HepG2 (cell line): ENCODE results near the gene AZI2. TPM values are rescaled to one million over a fixed set of nuclear protein-coding genes. Genes with fewer than 3 reads are reported as not detected.

Experiments used
- ADNP ChIP-seq: sonication (generic); formaldehyde crosslinking; IDR thresholded peaks from 2 replicates; pipeline ENCODE4 v1.4.0; 2020; ENCODE audit warnings: missing genetic modification reagents
- CENPX ChIP-seq: sonication (generic); formaldehyde crosslinking; IDR thresholded peaks from 2 replicates; pipeline ENCODE4 v1.9.0; 2021; ENCODE audit warnings: mild to moderate bottlenecking, missing genetic modification reagents, moderate library complexity
- FOXJ3 ChIP-seq: sonication (generic); formaldehyde crosslinking; IDR thresholded peaks from 2 replicates; pipeline ENCODE4 v1.4.0; 2020; ENCODE audit warnings: missing genetic modification reagents, mild to moderate bottlenecking, borderline replicate concordance
- GLI4 ChIP-seq: sonication (generic); formaldehyde crosslinking; IDR thresholded peaks from 2 replicates; pipeline ENCODE4 v1.5.1; 2020; ENCODE audit warnings: missing genetic modification reagents, mild to moderate bottlenecking, moderate library complexity, borderline replicate concordance
- LRRFIP1 ChIP-seq: sonication (generic); formaldehyde crosslinking; conservative IDR thresholded peaks from 2 replicates; pipeline ENCODE4 v1.4.0; 2020; ENCODE audit warnings: missing genetic modification reagents
- MAFF ChIP-seq: IDR thresholded peaks from 2 replicates; pipeline ENCODE4 v1.6.1; 2011; ENCODE audit warnings: low read depth, low read length, improper control_type of control experiment
- MTERF4 ChIP-seq: sonication (generic); formaldehyde crosslinking; IDR thresholded peaks from 2 replicates; pipeline ENCODE4 v1.8.0; 2023; ENCODE audit warnings: mild to moderate bottlenecking, missing genetic modification reagents
- NFKB2 ChIP-seq: sonication (generic); formaldehyde crosslinking; IDR thresholded peaks from 2 replicates; pipeline ENCODE4 v1.4.0; 2020; ENCODE audit warnings: missing genetic modification reagents, borderline replicate concordance
- RBM22 ChIP-seq: fragments of 200-400 bp; formaldehyde crosslinking; optimal IDR thresholded peaks from 2 replicates; pipeline ENCODE3; 2017; ENCODE audit warnings: mild to moderate bottlenecking, low read length, moderate library complexity
- SMARCC2 ChIP-seq: fragments of 450-650 bp; IDR thresholded peaks from 2 replicates; pipeline ENCODE4 v1.6.1; 2017; ENCODE audit warnings: antibody characterized with exemption, mild to moderate bottlenecking
- SOX13 ChIP-seq, 3 experiments: fragments of 450-650 bp in 1 of 3; sonication (generic) in 1 of 3; formaldehyde crosslinking in 1 of 3; IDR thresholded peaks in 2 of 3; conservative IDR thresholded peaks in 1 of 3; 2 replicates each; pipeline versions ENCODE4 v1.5.0 to v1.6.1; 2016 to 2020; ENCODE audit warnings: antibody characterized with exemption in 1 of 3, mild to moderate bottlenecking in 1 of 3, missing compliant biosample characterization in 1 of 3, missing genetic modification reagents in 1 of 3, moderate library complexity in 1 of 3
- SRSF9 ChIP-seq: fragments of 200-400 bp; formaldehyde crosslinking; IDR thresholded peaks from 2 replicates; pipeline ENCODE4 v1.6.1; 2018; ENCODE audit warnings: borderline replicate concordance, mild to moderate bottlenecking, low read depth, low read length; ENCODE audit not compliant: insufficient read depth, poor library complexity, severe bottlenecking
- TEF ChIP-seq: sonication (generic); formaldehyde crosslinking; IDR thresholded peaks from 2 replicates; pipeline ENCODE4 v1.5.0; 2020; ENCODE audit warnings: missing genetic modification reagents
- ZBED4 ChIP-seq: sonication (generic); formaldehyde crosslinking; IDR thresholded peaks from 2 replicates; pipeline ENCODE4 v1.4.0; 2020; ENCODE audit warnings: missing genetic modification reagents, borderline replicate concordance
- ZBTB25 ChIP-seq: IDR thresholded peaks from 2 replicates; pipeline ENCODE4 v1.6.1; 2018; ENCODE audit warnings: missing genetic modification reagents
- ZNF230 ChIP-seq: sonication (generic); formaldehyde crosslinking; IDR thresholded peaks from 2 replicates; pipeline ENCODE4 v1.4.0; 2020; ENCODE audit warnings: mild to moderate bottlenecking, missing genetic modification reagents
- ZNF691 ChIP-seq: sonication (generic); formaldehyde crosslinking; IDR thresholded peaks from 2 replicates; pipeline ENCODE4 v1.4.0; 2020; ENCODE audit warnings: missing genetic modification reagents, low read depth, mild to moderate bottlenecking, borderline replicate concordance
- ZNF781 ChIP-seq: sonication (generic); formaldehyde crosslinking; IDR thresholded peaks from 2 replicates; pipeline ENCODE4 v1.5.1; 2020; ENCODE audit warnings: borderline replicate concordance, mild to moderate bottlenecking, missing genetic modification reagents; ENCODE audit errors: not compliant biosample characterization
- ZNF788 ChIP-seq: sonication (generic); formaldehyde crosslinking; IDR thresholded peaks from 2 replicates; pipeline ENCODE4 v1.5.0; 2020; ENCODE audit warnings: mild to moderate bottlenecking, missing genetic modification reagents, borderline replicate concordance
- polyA plus RNA-seq, 8 experiments: library from polyadenylated mRNA; depleted of rRNA in 3 of 8; stranded (reverse) in 7 of 8; unstranded in 1 of 8; fragments of >200 nt; fragmentation: Illumina TruSeq in 4 of 8; extraction: Trizol in 4 of 8; gene quantifications; 2 replicates each; pipeline versions ENCODE4 v1.2.1 to v1.2.3, GENCODE V29; 2011 to 2016; ENCODE audit warnings: low read depth in 4 of 8, missing spikeins in 1 of 8, mixed read lengths in 1 of 8; ENCODE audit not compliant: insufficient read depth in 1 of 8
- total RNA-seq, 5 experiments: library from RNA; depleted of rRNA; stranded (reverse); fragments of >200 nt; fragmentation: Illumina TruSeq; extraction: Trizol; gene quantifications; 2 replicates each; pipeline ENCODE4 v1.2.3, GENCODE V29; 2016; ENCODE audit warnings: low read depth in 1 of 5

Gene AZI2
- total and polyA plus RNA-seq, 2 of the 13 experiments (the other 11 are each of a cell fraction or from before 2014, with no cell fraction given): 43.7 to 49.8 TPM

- no peak for TF ChIP-seq GLI4 (CRISPR knock-in tag)
- TF ChIP-seq FOXJ3: peak; percentile 43; the same call in 1 of the 2 replicates
- TF ChIP-seq ZBTB25 (CRISPR knock-in tag): no peak
- TF ChIP-seq ZBED4: no peak
- TF ChIP-seq CENPX (CRISPR knock-in tag): no peak
- no peak for TF ChIP-seq ZNF781
- TF ChIP-seq SRSF9: no peak
- no peak for TF ChIP-seq SOX13 (IDR thresholded peaks at IDR 0.05)
- peak in 1 of 2 experiments; percentile 85; a peak in 2 of 4 replicates for TF ChIP-seq SOX13 (CRISPR knock-in tag; conservative IDR thresholded peaks at IDR 0.05 in 1 of 2, IDR thresholded peaks at IDR 0.05 in 1 of 2)
- TF ChIP-seq LRRFIP1 (CRISPR knock-in tag): no peak
- no peak for TF ChIP-seq MAFF
- TF ChIP-seq MTERF4 (CRISPR knock-in tag): no peak
- no peak for TF ChIP-seq ZNF230
- TF ChIP-seq ZNF691 (CRISPR knock-in tag): no peak
- TF ChIP-seq RBM22: no peak
- TF ChIP-seq ZNF788: no peak
- no peak for TF ChIP-seq ADNP
- TF ChIP-seq NFKB2 (CRISPR knock-in tag): no peak
- TF ChIP-seq TEF (CRISPR knock-in tag): no peak
- no peak for TF ChIP-seq SMARCC2
Measured at GRCh38 chr3:28320981-28321380, 27.6 kb downstream of the AZI2 start (continued).
